Astrocyte of the cerebellum (primary cell): ENCODE results near the gene PKD2.

Experiments
- DNase-seq: peaks from one replicate; pipeline ENCODE4 v3.0.0-alpha.2; 2011; ENCODE audit warnings: low read depth
- H3K4me3 ChIP-seq: 2 replicates; pipeline ENCODE4 v1.5.1; 2011; ENCODE audit warnings: mild to moderate bottlenecking, low read depth, low read length, moderate library complexity
- CTCF ChIP-seq: IDR thresholded peaks from 2 replicates; pipeline ENCODE4 v1.5.1; 2012; ENCODE audit warnings: low read length, low read depth, moderate library complexity, mild to moderate bottlenecking; ENCODE audit errors: missing control alignments
- in situ Hi-C: cut with HindIII; loops from 2 replicates; pipeline ENCODE4 v1.10.0; 2017; ENCODE audit warnings: low sequenced_read_pairs

PKD2 gene

GRCh38 chr4:88091378-88091777 lies 83.9 kb downstream of the PKD2 start:
- DNase-seq = no peak
- TF ChIP-seq CTCF = no peak
- H3K4me3 ChIP-seq = no peak overlapping the region
- in situ Hi-C loops = no loop called here

DNA sequence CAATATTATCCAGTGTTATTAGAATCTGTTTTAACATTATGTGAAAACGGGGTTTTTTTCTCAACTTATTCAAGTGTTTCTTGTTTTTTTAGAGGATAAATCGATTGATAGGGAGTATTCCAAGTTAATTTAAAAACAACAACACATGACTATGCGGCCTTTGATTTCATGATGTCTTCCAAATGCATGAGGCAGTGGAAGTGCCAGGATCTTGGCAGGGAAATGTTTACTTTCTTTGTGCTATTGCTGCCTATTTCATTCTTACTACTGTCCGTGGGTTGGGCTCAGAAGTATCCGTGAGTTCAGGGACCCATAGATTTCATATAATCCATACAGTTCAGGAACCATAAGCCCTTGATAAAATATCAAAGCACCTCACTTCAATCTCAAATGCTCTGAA lies 86.4 kb downstream of the PKD2 start:
- TF ChIP-seq CTCF = no peak
- in situ Hi-C loops = no loop called here
- DNase-seq = no peak
- H3K4me3 ChIP-seq = no peak overlapping the region

DNA sequence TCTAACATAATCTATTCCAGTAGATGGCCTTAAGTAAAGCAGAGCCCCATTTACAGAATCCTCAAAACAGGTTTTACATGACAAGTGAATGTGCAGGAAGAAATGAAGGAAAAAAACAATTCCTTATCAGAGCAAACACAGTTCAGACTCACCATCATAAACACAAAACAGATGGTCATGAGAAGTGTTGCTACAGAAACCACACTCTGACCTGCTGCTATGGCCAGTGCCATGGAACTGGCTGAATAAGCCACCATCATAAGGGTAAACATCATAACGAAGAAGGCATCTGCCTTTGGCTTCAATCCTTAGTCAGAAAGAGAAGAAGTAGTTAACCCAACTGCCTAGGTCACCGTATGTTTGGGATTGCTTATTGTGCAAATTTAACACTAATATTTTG lies 89.9 kb downstream of the PKD2 start:
- in situ Hi-C loops = no loop called here
- no peak for DNase-seq
- no peak for TF ChIP-seq CTCF
- no peak overlapping the region for H3K4me3 ChIP-seq

- DNase-seq = no peak
- in situ Hi-C loops = no loop called here
- TF ChIP-seq CTCF = no peak
- no peak overlapping the region for H3K4me3 ChIP-seq
Observed at GRCh38 chr4:88097781-88098180, 90.3 kb downstream of the PKD2 start.

- in situ Hi-C loops = no loop called here
- no peak overlapping the region for H3K4me3 ChIP-seq
- DNase-seq = no peak
- no peak for TF ChIP-seq CTCF
Observed at GRCh38 chr4:88098993-88099752, 91.7 kb downstream of the PKD2 start.

DNA sequence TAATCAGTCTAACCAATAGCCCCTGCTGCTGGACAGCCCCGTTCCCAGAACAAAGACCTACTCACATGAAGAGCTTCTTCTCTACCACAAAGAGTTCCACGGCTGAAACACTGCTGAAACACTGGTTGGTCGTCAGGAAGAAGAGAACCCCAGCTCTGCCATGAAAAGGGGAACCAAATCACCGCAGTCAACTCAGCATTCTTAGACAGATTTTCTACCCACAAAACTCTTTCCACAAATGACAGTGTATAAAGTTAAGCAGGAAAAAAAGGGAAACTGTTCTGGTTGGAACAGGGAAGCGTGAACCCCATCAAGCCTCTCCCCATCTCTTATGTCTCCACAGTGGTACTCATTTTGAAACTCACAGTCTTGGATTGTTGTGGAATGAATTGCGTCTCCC lies 93.7 kb downstream of the PKD2 start:
- no peak for TF ChIP-seq CTCF
- in situ Hi-C loops = no loop called here
- no peak for DNase-seq
- no peak overlapping the region for H3K4me3 ChIP-seq
